Measurements from ENCODE around the gene AREG. TPM values are rescaled to one million over a fixed set of nuclear protein-coding genes. Genes with fewer than 3 reads are reported as not detected.

Gene AREG
- 145 and 225 TPM in 2 replicates for total RNA-seq

GRCh38 chr4:74444891-74445642 lies at the start of gene AREG:
TSS of gene AREG (plus strand) at chr4:74445136. CDS start at chr4:74445346, 210 bp downstream.

Other genes with a start within 250 kb of the AREG start
- gene EPGN, start 136.7 kb upstream of the AREG start, total RNA-seq = 5.8 and 13.5 TPM in 2 replicates
- gene EREG, start 80.0 kb upstream of the AREG start, total RNA-seq = 15.6 and 19.3 TPM in 2 replicates

Measured in tracheal epithelial cell (primary cell).